ENCODE measurements around the gene S100B. TPM values are rescaled to one million over a fixed set of nuclear protein-coding genes. Genes with fewer than 3 reads are reported as not detected.

Gene S100B
- polyA plus RNA-seq, 4 donors, result 4.3 to 14.2 (median 4.5) TPM; not detected in 1

DNA sequence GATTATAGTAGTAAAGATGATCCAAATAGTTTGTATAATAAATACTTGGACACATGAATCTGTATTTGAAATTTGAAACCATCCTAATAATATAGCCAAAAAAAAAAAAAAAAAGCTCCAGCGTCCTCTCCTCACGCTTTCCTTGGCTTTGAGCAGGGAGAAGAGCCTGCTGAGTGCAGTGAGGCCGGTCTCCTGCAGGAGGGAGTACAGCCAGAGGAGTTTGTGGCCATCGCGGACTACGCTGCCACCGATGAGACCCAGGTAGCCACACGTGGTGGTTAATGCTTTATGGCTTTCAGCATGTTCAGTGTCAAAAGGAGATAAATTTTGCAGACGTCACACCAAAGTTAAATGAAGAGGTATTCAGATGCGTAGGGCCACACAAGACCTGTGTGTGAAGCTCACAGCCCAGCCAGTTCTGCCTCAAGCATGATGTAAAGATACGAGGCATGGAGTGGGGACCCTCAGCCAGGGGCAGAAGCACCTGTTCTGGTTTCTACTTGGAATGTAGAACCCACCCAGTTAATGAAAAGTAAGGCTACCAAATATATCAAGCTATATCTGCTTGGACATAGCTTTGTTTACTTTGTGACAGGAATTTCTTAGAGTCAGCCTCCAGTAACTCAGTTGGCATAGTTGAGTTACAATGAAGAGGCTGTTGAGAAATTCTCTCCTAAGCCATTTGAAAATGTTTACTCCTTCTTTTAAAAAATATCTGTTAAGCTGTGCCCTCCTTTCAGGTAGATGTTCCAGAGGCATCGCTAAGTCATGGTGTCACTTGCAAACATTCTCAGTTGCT lies 38.7 kb upstream of the S100B start:
- WGBS, 3 donors, result 73 to 89% (median 88%) methylated on average over 12 of the region's 12 CpGs
- DNase-seq (no peak), FAIRE-seq (no peak)
- Histone ChIP-seq H3K27ac (ENCODE audit: low read depth in 1 of 3, low read length in 2 of 3) (no peak overlapping the region), H3K4me1 (ENCODE audit: control insufficient read depth in 3 of 3, insufficient read depth in 2 of 3, low read depth in 1 of 3, low read length in 2 of 3) (no peaks in the 10 kb centered on the region), H3K36me3 (ENCODE audit: control insufficient read depth in 3 of 3, insufficient read depth in 2 of 3, low read depth in 1 of 3, low read length in 3 of 3) (peaks cover 11 to 52% (median 16%) of the 10 kb centered on the region in 3 donors), H3K27me3 (ENCODE audit: control insufficient read depth in 3 of 3, insufficient read depth in 3 of 3, low read length in 3 of 3) (no peaks in the 10 kb centered on the region), H3K9me3 (ENCODE audit: control insufficient read depth in 2 of 2, insufficient read depth in 1 of 2, low read depth in 1 of 2, low read length in 1 of 2) (no peaks in the 10 kb centered on the region), H3K4me3 (ENCODE audit: low read depth in 1 of 3, low read length in 3 of 3) (no peak overlapping the region)

DNA sequence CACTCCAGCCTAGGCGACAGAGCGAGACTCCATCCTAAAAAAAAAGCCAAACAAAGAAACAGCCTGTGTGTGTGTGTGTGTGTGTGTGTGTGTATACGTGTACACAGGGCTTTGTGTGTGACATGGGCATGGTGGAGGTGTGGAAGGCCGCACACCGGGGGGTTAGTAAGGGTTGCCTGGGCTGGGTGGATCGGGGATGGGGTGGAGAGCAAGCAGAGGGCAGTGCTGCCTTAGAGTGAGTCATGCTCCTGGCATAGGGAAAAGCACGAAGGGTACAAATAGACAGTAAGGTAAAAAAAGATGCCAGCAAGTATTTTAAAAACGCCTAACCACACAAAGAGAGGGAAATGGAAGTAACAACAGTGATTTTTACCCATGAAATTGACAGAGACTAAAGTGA lies 36.8 kb upstream of the S100B start:
- Histone ChIP-seq H3K4me1 (ENCODE audit: control insufficient read depth in 3 of 3, insufficient read depth in 2 of 3, low read depth in 1 of 3, low read length in 2 of 3) (peaks cover 0 to 5% (median 2%) of the 10 kb centered on the region in 3 donors), H3K27ac (ENCODE audit: low read depth in 1 of 3, low read length in 2 of 3) (no peak overlapping the region), H3K36me3 (ENCODE audit: control insufficient read depth in 3 of 3, insufficient read depth in 2 of 3, low read depth in 1 of 3, low read length in 3 of 3) (peaks cover 10 to 43% (median 15%) of the 10 kb centered on the region in 3 donors), H3K9me3 (ENCODE audit: control insufficient read depth in 2 of 2, insufficient read depth in 1 of 2, low read depth in 1 of 2, low read length in 1 of 2) (no peaks in the 10 kb centered on the region), H3K4me3 (ENCODE audit: low read depth in 1 of 3, low read length in 3 of 3) (no peak overlapping the region), H3K27me3 (ENCODE audit: control insufficient read depth in 3 of 3, insufficient read depth in 3 of 3, low read length in 3 of 3) (no peaks in the 10 kb centered on the region)
- no peak for FAIRE-seq
- 87 to 90% (median 88%) methylated on average over 8 of the region's 8 CpGs for WGBS, 3 donors
- DNase-seq, result no peak

DNA sequence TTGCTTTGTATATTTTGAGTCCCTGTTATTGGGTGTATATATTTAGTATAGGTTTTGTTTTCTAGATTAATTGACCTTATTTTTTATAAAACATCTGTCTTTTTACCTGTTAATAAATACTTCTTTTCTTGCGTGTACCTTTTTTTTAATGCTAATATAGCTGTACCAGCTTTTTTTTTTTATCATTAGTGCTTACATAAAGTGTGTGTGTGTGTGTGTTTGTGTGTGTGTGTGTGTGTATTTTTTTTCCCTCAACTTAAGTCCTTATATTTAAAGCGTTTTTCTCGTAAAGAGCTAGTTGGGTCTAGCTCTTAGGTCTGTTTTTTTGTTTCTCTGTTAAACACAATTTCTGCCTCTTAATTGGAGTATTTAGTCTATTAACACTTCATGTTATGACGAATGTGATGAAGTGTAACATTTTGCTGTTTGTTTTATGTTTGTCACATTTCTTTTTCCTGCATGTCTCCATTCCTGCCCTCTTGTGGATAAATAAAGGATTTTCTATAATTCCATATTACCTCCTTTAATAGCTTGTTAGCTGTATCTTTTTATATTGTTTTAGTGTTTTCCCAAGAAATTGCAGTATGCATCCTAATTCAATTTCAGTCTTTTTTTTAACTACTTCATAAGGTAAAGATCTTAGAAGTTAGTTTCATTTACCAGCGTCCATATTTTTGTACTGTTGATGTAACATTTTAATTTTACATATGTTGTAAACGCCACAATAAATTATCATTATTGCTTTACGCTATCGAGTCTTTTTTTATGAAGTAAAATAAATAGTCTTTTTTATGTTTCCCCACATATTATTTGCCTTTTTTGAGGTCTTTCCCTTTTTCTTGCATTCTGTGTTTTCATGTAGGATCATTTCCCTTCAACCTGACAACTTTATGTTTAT lies 34.9 kb upstream of the S100B start:
- DNase-seq, result no peak
- no peak for FAIRE-seq
- no peak overlapping the region for H3K4me3 ChIP-seq (ENCODE audit: low read depth in 1 of 3, low read length in 3 of 3)
- no peaks in the 10 kb centered on the region for H3K9me3 ChIP-seq (ENCODE audit: control insufficient read depth in 2 of 2, insufficient read depth in 1 of 2, low read depth in 1 of 2, low read length in 1 of 2)
- H3K36me3 ChIP-seq (ENCODE audit: control insufficient read depth in 3 of 3, insufficient read depth in 2 of 3, low read depth in 1 of 3, low read length in 3 of 3), result peaks cover 8 to 29% (median 13%) of the 10 kb centered on the region in 3 donors
- H3K27ac ChIP-seq (ENCODE audit: low read depth in 1 of 3, low read length in 2 of 3), result no peak overlapping the region
- 84 to 89% (median 87%) methylated on average over 8 of the region's 8 CpGs for WGBS, 3 donors
- peaks cover 0 to 6% (median 2%) of the 10 kb centered on the region in 3 donors for H3K4me1 ChIP-seq (ENCODE audit: control insufficient read depth in 3 of 3, insufficient read depth in 2 of 3, low read depth in 1 of 3, low read length in 2 of 3)
- no peaks in the 10 kb centered on the region for H3K27me3 ChIP-seq (ENCODE audit: control insufficient read depth in 3 of 3, insufficient read depth in 3 of 3, low read length in 3 of 3)

DNA sequence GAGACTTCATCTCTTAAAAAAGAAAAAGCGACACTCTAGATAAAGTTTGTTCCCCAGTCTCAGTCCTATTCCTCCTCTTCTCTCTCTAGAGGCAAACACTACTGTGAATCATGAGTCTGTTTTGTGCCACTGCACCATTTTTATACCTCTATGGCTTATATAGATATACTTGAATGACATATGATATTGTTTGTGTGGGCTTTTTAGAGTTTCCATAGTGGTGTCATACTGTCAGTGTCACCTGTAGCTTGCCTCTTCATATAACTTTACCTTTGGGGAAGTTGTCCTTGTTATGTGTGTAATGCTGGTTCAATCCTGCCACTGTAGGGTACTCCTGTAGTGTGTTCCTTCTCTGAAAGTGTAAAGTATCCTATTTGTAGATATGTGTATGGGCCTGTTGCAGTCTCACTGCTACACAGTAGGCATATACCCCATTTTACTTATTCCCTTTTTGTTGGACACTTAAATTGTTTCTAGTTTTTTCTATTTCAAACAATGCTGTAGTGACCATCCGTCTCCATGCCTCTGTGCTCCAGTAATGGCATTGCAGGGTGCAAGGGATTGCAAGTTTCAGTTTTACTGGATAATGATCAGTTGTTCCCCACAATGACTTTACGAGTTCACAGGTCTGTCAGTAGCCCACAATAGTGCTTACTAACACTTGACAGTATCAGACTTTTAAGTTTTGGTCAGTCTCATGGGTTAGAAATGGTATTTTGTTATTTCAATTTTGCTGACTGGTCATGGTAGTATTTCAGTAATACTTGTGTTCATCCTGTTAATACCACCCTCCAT lies 33.3 kb upstream of the S100B start:
- FAIRE-seq, result no peak
- Histone ChIP-seq H3K27ac (ENCODE audit: low read depth in 1 of 3, low read length in 2 of 3) (peak overlapping the region in 1 of 3 donors; percentile 38), H3K4me1 (ENCODE audit: control insufficient read depth in 3 of 3, insufficient read depth in 2 of 3, low read depth in 1 of 3, low read length in 2 of 3) (peaks cover 0 to 10% (median 2%) of the 10 kb centered on the region in 3 donors), H3K36me3 (ENCODE audit: control insufficient read depth in 3 of 3, insufficient read depth in 2 of 3, low read depth in 1 of 3, low read length in 3 of 3) (peaks cover 0 to 17% (median 3%) of the 10 kb centered on the region in 3 donors), H3K4me3 (ENCODE audit: low read depth in 1 of 3, low read length in 3 of 3) (no peak overlapping the region), H3K9me3 (ENCODE audit: control insufficient read depth in 2 of 2, insufficient read depth in 1 of 2, low read depth in 1 of 2, low read length in 1 of 2) (no peaks in the 10 kb centered on the region), H3K27me3 (ENCODE audit: control insufficient read depth in 3 of 3, insufficient read depth in 3 of 3, low read length in 3 of 3) (no peaks in the 10 kb centered on the region)
- peak in 1 of 2 donors; percentile 34 for DNase-seq
- 48 to 66% (median 64%) methylated on average over 3 of the region's 3 CpGs for WGBS, 3 donors

DNA sequence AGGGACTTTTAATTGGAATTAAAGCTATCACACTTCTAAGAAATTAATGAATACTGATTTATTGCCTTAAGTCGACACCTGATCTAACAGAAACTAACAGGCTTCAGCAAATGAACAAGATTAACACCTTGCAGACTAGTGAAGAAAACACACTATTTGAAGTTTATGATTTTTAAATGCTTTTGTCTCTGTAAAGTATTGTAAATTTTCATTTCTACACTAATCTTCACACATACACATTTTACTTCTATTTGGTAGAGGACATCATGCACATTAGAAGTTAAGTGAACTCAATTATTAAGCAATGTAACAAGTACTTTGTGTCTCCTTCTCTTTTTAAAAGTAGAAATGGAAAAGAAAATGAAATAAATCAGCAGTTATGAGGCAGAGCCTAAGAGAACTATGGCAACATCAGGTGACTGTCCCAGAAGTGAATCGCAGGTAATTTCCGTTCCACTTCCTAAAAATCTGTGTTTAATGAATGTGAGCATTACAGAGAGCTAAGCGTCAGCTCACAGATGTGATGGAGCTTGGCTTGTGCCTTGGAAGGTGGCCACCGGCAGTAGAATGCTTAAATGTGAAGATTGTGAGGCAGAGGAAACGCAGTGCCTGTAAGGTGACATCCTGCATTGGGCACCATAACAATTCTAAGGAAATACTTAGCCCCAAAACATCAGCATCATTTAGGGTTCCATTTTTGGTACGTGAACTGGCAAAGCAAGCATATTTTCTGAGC lies 31.8 kb upstream of the S100B start:
- Histone ChIP-seq H3K36me3 (ENCODE audit: control insufficient read depth in 3 of 3, insufficient read depth in 2 of 3, low read depth in 1 of 3, low read length in 3 of 3) (peaks cover 0 to 8% (median 3%) of the 10 kb centered on the region in 3 donors), H3K4me1 (ENCODE audit: control insufficient read depth in 3 of 3, insufficient read depth in 2 of 3, low read depth in 1 of 3, low read length in 2 of 3) (peaks cover 0 to 10% (median 2%) of the 10 kb centered on the region in 3 donors), H3K27ac (ENCODE audit: low read depth in 1 of 3, low read length in 2 of 3) (no peak overlapping the region), H3K27me3 (ENCODE audit: control insufficient read depth in 3 of 3, insufficient read depth in 3 of 3, low read length in 3 of 3) (no peaks in the 10 kb centered on the region), H3K4me3 (ENCODE audit: low read depth in 1 of 3, low read length in 3 of 3) (peak overlapping the region; percentile 31 to 97 (median 81)), H3K9me3 (ENCODE audit: control insufficient read depth in 2 of 2, insufficient read depth in 1 of 2, low read depth in 1 of 2, low read length in 1 of 2) (no peaks in the 10 kb centered on the region)
- DNase-seq (no peak), FAIRE-seq (no peak)
- WGBS, 3 donors, result 64 to 80% (median 70%) methylated on average over 7 of the region's 7 CpGs

DNA sequence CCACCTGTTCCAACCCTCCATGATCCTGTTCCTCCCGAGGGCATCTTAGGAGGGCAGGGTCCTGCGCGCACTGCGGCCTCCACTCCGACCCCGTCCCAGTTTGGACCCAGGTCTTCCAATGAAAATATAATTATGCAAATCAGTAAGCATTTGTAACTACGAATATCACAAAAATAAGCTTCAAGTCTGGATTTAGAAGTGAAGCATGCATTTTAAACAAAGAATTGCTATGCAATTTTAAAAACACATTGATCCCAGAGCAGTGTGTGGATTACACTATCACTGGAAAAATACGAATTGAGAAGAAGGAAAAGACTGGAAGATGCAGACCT lies 31.3 kb upstream of the S100B start:
- peaks cover 0 to 10% (median 2%) of the 10 kb centered on the region in 3 donors for H3K4me1 ChIP-seq (ENCODE audit: control insufficient read depth in 3 of 3, insufficient read depth in 2 of 3, low read depth in 1 of 3, low read length in 2 of 3)
- H3K9me3 ChIP-seq (ENCODE audit: control insufficient read depth in 2 of 2, insufficient read depth in 1 of 2, low read depth in 1 of 2, low read length in 1 of 2), result no peaks in the 10 kb centered on the region
- FAIRE-seq (no peak), DNase-seq (no peak)
- peak overlapping the region; percentile 31 to 97 (median 81) for H3K4me3 ChIP-seq (ENCODE audit: low read depth in 1 of 3, low read length in 3 of 3)
- peak overlapping the region; percentile 94 to 99 (median 95) for H3K27ac ChIP-seq (ENCODE audit: low read depth in 1 of 3, low read length in 2 of 3)
- 2 to 5% (median 5%) methylated on average over 8 of the region's 8 CpGs for WGBS, 3 donors
- peaks cover 0 to 3% (median 3%) of the 10 kb centered on the region in 3 donors for H3K36me3 ChIP-seq (ENCODE audit: control insufficient read depth in 3 of 3, insufficient read depth in 2 of 3, low read depth in 1 of 3, low read length in 3 of 3)
- no peaks in the 10 kb centered on the region for H3K27me3 ChIP-seq (ENCODE audit: control insufficient read depth in 3 of 3, insufficient read depth in 3 of 3, low read length in 3 of 3)

DNA sequence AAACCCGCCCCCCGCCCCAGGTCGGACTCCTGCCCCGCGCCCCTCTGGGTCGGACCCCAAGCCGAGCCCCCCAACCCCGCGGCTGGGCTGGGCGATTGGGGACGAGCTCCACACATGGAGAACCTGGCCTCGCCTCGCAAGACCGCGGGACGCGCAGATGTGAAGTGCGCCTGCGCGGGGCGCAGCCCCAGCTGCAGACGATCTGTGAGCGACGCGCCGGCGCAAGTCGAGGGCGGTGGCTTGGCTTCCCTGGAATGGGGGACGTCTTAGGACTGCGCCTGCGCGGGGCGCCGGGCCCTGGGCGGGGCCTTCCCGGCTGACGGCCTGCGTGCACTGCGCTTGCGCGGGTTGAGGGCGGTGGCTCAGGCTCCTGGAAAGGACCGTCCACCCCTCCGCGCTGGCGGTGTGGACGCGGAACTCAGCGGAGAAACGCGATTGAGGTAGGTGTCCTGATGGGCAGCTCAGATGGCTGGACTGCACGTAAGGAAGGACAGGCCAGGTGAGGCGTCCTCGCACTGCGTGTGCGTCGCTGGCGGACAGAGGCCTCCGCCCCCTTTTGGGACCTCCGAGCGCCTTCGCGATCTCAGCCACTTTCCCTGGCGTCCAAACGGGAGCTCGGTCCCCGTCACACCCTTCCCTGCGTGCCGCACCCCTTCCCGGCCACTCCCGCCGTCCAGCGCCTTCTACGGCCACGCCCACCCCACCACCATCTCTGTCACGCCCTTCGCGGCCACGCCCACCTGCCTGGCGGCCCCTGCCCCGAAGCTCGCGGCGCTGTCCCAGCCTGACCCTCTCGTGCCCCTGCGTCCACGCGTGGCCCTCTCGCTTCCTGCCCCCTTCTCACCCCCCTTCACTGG lies 30.7 kb upstream of the S100B start, which contains the start of gene PRMT2:
Gene PRMT2 (plus strand): TSS at position 351 of the 857 bp plus-strand sequence. CDS start 1,278 bp downstream, outside the sequence.
- Histone ChIP-seq H3K27ac (ENCODE audit: low read depth in 1 of 3, low read length in 2 of 3) (peak within 1 kb of the TSS; percentile 94 to 99 (median 95)), H3K36me3 (ENCODE audit: control insufficient read depth in 3 of 3, insufficient read depth in 2 of 3, low read depth in 1 of 3, low read length in 3 of 3) (peaks cover 0 to 3% (median 2%) of the 10 kb centered on the region in 3 donors), H3K9me3 (ENCODE audit: control insufficient read depth in 2 of 2, insufficient read depth in 1 of 2, low read depth in 1 of 2, low read length in 1 of 2) (no peaks in the 10 kb centered on the region), H3K4me3 (ENCODE audit: low read depth in 1 of 3, low read length in 3 of 3) (peak within 1 kb of the TSS; percentile 34 to 97 (median 81)), H3K4me1 (ENCODE audit: control insufficient read depth in 3 of 3, insufficient read depth in 2 of 3, low read depth in 1 of 3, low read length in 2 of 3) (peaks cover 0 to 10% (median 2%) of the 10 kb centered on the region in 3 donors), H3K27me3 (ENCODE audit: control insufficient read depth in 3 of 3, insufficient read depth in 3 of 3, low read length in 3 of 3) (no peaks in the 10 kb centered on the region)
- WGBS, 3 donors, result 0 to 1% (median 0%) methylated on average over 70 to 90 of the region's 90 CpGs
- DNase-seq, result peak; percentile 98 to 99
- FAIRE-seq, result no peak

Measured in small intestine (tissue), 7 donors.